Brain microvascular endothelial cell (primary cell): ENCODE data around the gene HDAC6.
"Not testable (repeated sequence)": the region's sequence is repeated elsewhere in the genome, so short reads cannot be mapped to it uniquely, and the experiment has no call there.

Experiments used
- DNase-seq: peaks from one replicate; pipeline ENCODE4 v3.0.0-alpha.2; 2020
- H3K27ac ChIP-seq: fragments of 250-450 bp; sonication (Bioruptor Pico); 2 replicates; pipeline ENCODE4 v1.5.1; 2020; ENCODE audit warnings: mild to moderate bottlenecking, moderate library complexity
- H3K27me3 ChIP-seq: fragments of 250-450 bp; sonication (Bioruptor Pico); replicated peaks from 2 replicates; pipeline ENCODE4 v1.5.1; 2020; ENCODE audit warnings: mild to moderate bottlenecking
- H3K36me3 ChIP-seq: fragments of 250-450 bp; sonication (Bioruptor Pico); replicated peaks from 2 replicates; pipeline ENCODE4 v1.5.1; 2020; ENCODE audit warnings: mild to moderate bottlenecking
- H3K4me3 ChIP-seq: 2 replicates; pipeline ENCODE4 v1.5.1; 2011; ENCODE audit warnings: low read depth, mild to moderate bottlenecking, control low read depth, low read length, moderate library complexity
- in situ Hi-C: cut with HindIII; loops from 2 replicates; pipeline ENCODE4 v1.10.0; 2017; ENCODE audit warnings: low sequenced_read_pairs, low pct_ligation_motif_present
- TF ChIP-seq, protein P1 (sequence below): IDR thresholded peaks from 2 replicates; pipeline ENCODE4 v1.5.1; 2011; ENCODE audit warnings: low read depth, mild to moderate bottlenecking, moderate library complexity, low read length, control low read depth, inconsistent platforms; ENCODE audit errors: missing control alignments

Gene HDAC6

DNA sequence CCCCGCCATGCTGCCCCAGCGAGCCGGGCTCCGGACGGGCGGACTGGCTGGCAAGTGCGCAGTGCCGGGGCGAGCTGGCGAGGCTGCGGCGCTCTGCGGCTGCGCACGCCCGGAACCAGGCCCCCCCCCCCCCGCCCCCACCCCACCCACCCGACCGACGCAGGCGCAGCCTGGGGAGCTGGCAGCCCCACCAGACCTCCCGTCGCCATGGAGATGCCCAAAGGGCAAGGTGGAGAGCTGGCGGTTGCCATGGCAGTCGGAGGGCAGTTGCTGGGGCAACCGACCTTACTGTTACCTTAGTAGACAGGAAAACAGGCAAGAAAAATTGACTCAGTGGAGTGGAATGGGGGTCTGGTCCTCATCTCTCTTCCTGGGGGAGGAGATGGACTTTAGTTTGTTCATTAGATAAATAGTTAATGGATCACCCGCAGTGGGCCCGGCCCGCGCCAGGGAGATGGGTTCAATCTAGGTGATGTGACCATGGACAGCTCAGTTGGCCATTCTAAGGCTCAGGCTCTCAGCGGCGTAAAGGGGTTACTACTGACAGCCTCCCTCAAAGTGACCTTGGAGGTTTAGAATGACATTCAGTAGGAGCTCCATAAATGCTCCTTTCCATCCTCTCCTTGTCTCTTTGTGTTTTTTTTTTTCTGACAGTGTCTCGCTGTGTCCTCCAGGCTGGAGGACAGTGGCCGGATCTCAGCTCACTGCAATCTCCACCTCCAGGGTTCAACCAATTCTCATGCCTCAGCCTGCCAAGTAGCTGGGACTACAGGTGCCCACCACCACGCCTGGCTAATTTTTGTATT, 33.9 kb downstream of the HDAC6 start, which contains the start of gene PCSK1N:
Gene PCSK1N (minus strand): TSS at position 87 of the 806 bp plus-strand sequence. CDS start 78 bp downstream, at position 9.
- no peak for DNase-seq
- in situ Hi-C loops: no loop called here

DNA sequence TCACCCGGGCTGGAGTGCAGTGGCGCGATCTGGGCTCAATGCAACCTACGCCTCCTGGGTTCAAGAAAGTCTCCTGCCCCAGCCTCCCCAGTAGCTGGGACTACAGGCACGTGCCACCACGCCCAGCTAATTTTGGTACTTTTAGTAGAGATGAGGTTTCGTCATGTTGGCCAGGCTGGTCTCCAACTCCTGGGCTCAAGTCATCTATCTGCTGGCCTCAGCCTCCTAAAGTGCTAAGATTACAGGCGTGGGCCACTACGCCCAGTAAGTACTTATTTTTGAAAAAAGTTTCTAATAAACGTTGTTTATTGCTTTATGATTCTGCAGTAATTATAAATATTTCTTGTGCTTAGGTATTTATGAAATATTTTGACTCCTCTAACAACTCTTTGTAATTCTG, 37.8 kb downstream of the HDAC6 start:
- no peak overlapping the region for H3K4me3 ChIP-seq
- H3K27me3 ChIP-seq: peaks cover 3% of the 10 kb centered on the region
- no peak overlapping the region for H3K27ac ChIP-seq
- TF ChIP-seq, protein P1, sequence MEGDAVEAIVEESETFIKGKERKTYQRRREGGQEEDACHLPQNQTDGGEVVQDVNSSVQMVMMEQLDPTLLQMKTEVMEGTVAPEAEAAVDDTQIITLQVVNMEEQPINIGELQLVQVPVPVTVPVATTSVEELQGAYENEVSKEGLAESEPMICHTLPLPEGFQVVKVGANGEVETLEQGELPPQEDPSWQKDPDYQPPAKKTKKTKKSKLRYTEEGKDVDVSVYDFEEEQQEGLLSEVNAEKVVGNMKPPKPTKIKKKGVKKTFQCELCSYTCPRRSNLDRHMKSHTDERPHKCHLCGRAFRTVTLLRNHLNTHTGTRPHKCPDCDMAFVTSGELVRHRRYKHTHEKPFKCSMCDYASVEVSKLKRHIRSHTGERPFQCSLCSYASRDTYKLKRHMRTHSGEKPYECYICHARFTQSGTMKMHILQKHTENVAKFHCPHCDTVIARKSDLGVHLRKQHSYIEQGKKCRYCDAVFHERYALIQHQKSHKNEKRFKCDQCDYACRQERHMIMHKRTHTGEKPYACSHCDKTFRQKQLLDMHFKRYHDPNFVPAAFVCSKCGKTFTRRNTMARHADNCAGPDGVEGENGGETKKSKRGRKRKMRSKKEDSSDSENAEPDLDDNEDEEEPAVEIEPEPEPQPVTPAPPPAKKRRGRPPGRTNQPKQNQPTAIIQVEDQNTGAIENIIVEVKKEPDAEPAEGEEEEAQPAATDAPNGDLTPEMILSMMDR: no peak
- DNase-seq: no peak
- in situ Hi-C loops: no loop called here
- H3K36me3 ChIP-seq: no peaks in the 10 kb centered on the region

More for the DNA sequence above, 33.9 kb downstream of the HDAC6 start, which contains the start of gene PCSK1N:
- Histone ChIP-seq H3K4me3 (peak within 1 kb of the TSS; percentile 9), H3K36me3 (no peaks in the 10 kb centered on the region), H3K27me3 (peaks cover 7% of the 10 kb centered on the region), H3K27ac (no peak within 1 kb of the TSS)
- TF ChIP-seq, protein P1: no peak

DNA sequence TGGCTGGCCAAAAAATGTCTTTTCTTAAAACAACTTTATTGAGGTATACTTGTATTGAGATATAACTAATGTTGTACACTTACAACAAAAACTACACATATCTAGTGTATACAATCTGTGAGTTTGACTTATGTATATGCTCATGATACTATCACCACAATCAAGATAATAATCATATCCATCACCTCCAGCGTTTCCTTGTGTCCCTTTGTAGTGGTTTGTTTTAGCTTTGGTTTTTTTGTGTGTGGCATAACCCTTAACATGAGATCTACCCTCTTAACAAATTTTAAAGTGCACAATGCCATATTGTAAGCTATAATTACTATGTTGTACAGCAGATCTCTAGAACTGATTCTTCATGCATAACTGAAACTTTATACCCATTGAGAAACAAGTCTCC, 47.0 kb downstream of the HDAC6 start:
- TF ChIP-seq, protein P1: no peak
- no peaks in the 10 kb centered on the region for H3K36me3 ChIP-seq
- in situ Hi-C loops: no loop called here

DNA sequence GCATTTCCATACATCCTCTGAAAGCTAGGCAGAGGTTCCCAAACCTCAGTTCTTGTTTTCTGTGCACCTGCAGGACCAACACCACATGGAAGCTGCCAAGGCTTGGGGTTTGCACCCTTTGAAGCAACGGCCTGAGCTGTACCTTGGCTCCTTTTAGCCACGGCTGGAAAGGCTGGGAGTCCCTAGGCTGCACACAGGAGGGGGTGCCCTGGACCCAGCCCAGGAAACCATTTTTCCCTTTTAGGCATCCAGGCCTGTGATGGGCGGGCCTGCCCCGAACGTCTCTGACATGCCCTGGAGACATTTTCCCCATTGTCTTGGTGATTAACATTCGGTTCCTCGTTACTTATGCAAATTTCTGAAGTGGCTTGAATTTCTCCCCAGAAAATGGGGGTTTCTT, 51.0 kb downstream of the HDAC6 start:
- no peaks in the 10 kb centered on the region for H3K27me3 ChIP-seq
- TF ChIP-seq, protein P1: no peak
- in situ Hi-C loops: no loop called here

More for the DNA sequence above, 47.0 kb downstream of the HDAC6 start:
- H3K27ac ChIP-seq: no peak overlapping the region
- no peak overlapping the region for H3K4me3 ChIP-seq
- H3K27me3 ChIP-seq: no peaks in the 10 kb centered on the region
- no peak for DNase-seq

DNA sequence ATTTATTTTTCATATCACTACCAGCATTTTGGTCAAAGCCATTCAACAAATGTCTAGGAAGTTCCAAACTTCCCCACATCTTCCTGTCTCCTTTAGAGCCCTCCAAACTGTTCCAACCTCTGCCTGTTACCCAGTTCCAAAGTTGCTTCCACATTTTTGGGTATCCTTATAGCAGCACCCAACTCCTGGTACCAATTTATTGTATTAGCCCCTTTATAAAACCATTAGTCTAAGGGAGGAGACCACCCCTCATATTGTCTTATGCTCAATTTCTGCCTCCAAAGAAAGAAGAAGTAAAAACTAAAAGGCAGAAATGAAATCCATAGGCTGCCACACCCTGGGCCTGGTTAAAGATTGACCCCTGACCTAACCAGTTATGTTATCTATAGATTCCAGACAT, 51.6 kb downstream of the HDAC6 start:
- H3K27me3 ChIP-seq, DNase-seq, in situ Hi-C loops, H3K36me3 ChIP-seq, H3K4me3 ChIP-seq, H3K27ac ChIP-seq: not testable (repeated sequence)

More for the DNA sequence above, 51.0 kb downstream of the HDAC6 start:
- no peak overlapping the region for H3K4me3 ChIP-seq
- no peak overlapping the region for H3K27ac ChIP-seq
- H3K36me3 ChIP-seq: no peaks in the 10 kb centered on the region
- DNase-seq: no peak

DNA sequence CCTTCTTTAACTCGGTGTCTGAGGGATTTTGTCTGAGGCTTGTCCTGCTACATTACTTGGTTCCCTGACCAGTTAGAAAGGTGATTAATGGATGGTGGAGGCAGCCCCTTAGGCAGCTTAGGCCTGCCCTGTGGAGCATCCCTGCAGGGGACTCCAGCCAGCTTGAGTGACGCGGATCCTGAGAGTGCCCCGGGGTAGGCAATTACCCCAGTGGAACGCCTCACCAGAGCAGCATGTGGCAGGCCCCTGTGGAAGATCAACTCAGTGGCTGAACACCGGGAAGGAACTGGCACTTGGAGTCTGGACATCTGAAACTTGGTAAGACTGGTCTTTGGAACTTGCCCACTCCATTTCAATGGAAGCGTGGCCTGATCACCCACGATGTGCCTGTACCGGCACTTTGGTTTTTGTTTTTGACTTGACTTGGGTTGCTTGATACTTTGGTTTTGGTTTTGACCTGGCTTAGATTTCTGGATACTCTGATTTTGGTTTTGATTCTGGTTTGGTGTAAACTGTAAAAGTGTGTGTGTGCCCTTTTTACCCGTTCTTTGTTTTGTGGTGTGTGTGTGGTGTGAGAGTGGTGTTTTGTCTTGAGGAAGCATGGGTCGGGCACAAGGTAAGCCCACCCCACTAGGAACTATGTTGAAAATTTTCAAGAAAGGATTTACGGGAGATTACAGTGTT, 52.4 kb downstream of the HDAC6 start:
- in situ Hi-C loops, H3K27ac ChIP-seq, H3K27me3 ChIP-seq, DNase-seq, H3K4me3 ChIP-seq, H3K36me3 ChIP-seq: not testable (repeated sequence)
